Endothelial cell (in vitro differentiated cells): ENCODE results near the gene PADI1. TPM values are rescaled to one million over a fixed set of nuclear protein-coding genes. Genes with fewer than 3 reads are reported as not detected.

Experiments used
- DNase-seq: peaks from one replicate; pipeline ENCODE4 v3.0.0; 2021; ENCODE audit warnings: low spot score
- H3K27ac Mint-ChIP-seq: one replicate; pipeline ENCODE4 v1.8.0; 2021; ENCODE audit warnings: mixed read lengths, inconsistent platforms; ENCODE audit not compliant: unreplicated experiment
- H3K27me3 Mint-ChIP-seq: one replicate; pipeline ENCODE4 v1.8.0; 2021; ENCODE audit warnings: mild to moderate bottlenecking, moderate library complexity, mixed read lengths, inconsistent platforms; ENCODE audit not compliant: unreplicated experiment
- H3K36me3 Mint-ChIP-seq: one replicate; pipeline ENCODE4 v1.8.0; 2021; ENCODE audit warnings: mild to moderate bottlenecking, low read depth, mixed read lengths, inconsistent platforms; ENCODE audit not compliant: unreplicated experiment
- H3K4me1 Mint-ChIP-seq: one replicate; pipeline ENCODE4 v1.8.0; 2021; ENCODE audit warnings: mild to moderate bottlenecking, mixed read lengths, inconsistent platforms; ENCODE audit not compliant: unreplicated experiment
- H3K4me3 Mint-ChIP-seq: one replicate; pipeline ENCODE4 v1.8.0; 2021; ENCODE audit warnings: mild to moderate bottlenecking, mixed read lengths, inconsistent platforms; ENCODE audit not compliant: unreplicated experiment
- H3K9me3 Mint-ChIP-seq: one replicate; pipeline ENCODE4 v1.8.0; 2021; ENCODE audit warnings: mixed read lengths, inconsistent platforms; ENCODE audit not compliant: unreplicated experiment
- CTCF ChIP-seq: fragments of 200-600 bp; sonication (generic); IDR thresholded peaks from one replicate; pipeline ENCODE4 v1.5.0; 2021; ENCODE audit warnings: antibody characterized with exemption; ENCODE audit not compliant: unreplicated experiment
- total RNA-seq: library from RNA; stranded (reverse); fragmentation: NEBNext Ultra II Directional; extraction: Animal tissue kit (Norgen Biotek cat#: 25700); gene quantifications from one replicate; pipeline ENCODE4 v1.2.1, GENCODE V29; 2021; ENCODE audit not compliant: unreplicated experiment

Gene PADI1
- total RNA-seq, 1 donor from 2014 or later = 0.08 TPM

- TF ChIP-seq CTCF = no peak
- H3K9me3 Mint-ChIP-seq = peaks cover 4% of the 10 kb centered on the region
- DNase-seq = no peak
- no peak overlapping the region for H3K4me3 Mint-ChIP-seq
- H3K36me3 Mint-ChIP-seq = peaks cover 3% of the 10 kb centered on the region
- peaks cover 2% of the 10 kb centered on the region for H3K27me3 Mint-ChIP-seq
- H3K4me1 Mint-ChIP-seq = no peaks in the 10 kb centered on the region
- H3K27ac Mint-ChIP-seq = no peak overlapping the region
Measured at GRCh38 chr1:17161137-17161740, 43.7 kb upstream of the PADI1 start.

GRCh38 chr1:17161926-17162800 lies 42.8 kb upstream of the PADI1 start:
- H3K4me1 Mint-ChIP-seq = no peaks in the 10 kb centered on the region

GRCh38 chr1:17162941-17163340 lies 42.0 kb upstream of the PADI1 start:
- H3K36me3 Mint-ChIP-seq = no peaks in the 10 kb centered on the region
- H3K9me3 Mint-ChIP-seq = no peaks in the 10 kb centered on the region
- H3K27ac Mint-ChIP-seq = no peak overlapping the region
- no peak overlapping the region for H3K4me3 Mint-ChIP-seq
- H3K4me1 Mint-ChIP-seq = no peaks in the 10 kb centered on the region
- TF ChIP-seq CTCF = no peak
- DNase-seq = no peak
- H3K27me3 Mint-ChIP-seq = peaks cover 3% of the 10 kb centered on the region

More at GRCh38 chr1:17161926-17162800, 42.8 kb upstream of the PADI1 start:
- Mint-ChIP-seq H3K9me3 (no peaks in the 10 kb centered on the region), H3K4me3 (no peak overlapping the region), H3K27ac (no peak overlapping the region), H3K27me3 (peaks cover 3% of the 10 kb centered on the region), H3K36me3 (no peaks in the 10 kb centered on the region)
- TF ChIP-seq CTCF = no peak
- DNase-seq = no peak

GRCh38 chr1:17163371-17163770 lies 41.6 kb upstream of the PADI1 start:
- DNase-seq = no peak
- H3K36me3 Mint-ChIP-seq = no peaks in the 10 kb centered on the region
- peaks cover 3% of the 10 kb centered on the region for H3K27me3 Mint-ChIP-seq
- no peak for TF ChIP-seq CTCF
- H3K9me3 Mint-ChIP-seq = no peaks in the 10 kb centered on the region
- H3K4me1 Mint-ChIP-seq = no peaks in the 10 kb centered on the region
- H3K27ac Mint-ChIP-seq = no peak overlapping the region
- H3K4me3 Mint-ChIP-seq = no peak overlapping the region
